HL-60 (cell line): ENCODE measurements around the gene CFAP92.
A peak's percentile ranks its signal among the peaks of the same experiment; 100 is the strongest.

Source experiments
- DNase-seq, 2 experiments: peaks; one replicate each; pipeline ENCODE4 v3.0.0-alpha.2; 2010 to 2020; ENCODE audit warnings: low read depth in 1 of 2, low spot score in 1 of 2
- H3K27ac ChIP-seq: fragments of 250-450 bp; sonication (Bioruptor Pico); replicated peaks from 2 replicates; pipeline ENCODE4 v1.5.1; 2020; ENCODE audit warnings: mild to moderate bottlenecking, moderate library complexity
- H3K27me3 ChIP-seq: fragments of 250-450 bp; sonication (Bioruptor Pico); 2 replicates; pipeline ENCODE4 v1.5.1; 2021; ENCODE audit warnings: mild to moderate bottlenecking, moderate library complexity; ENCODE audit not compliant: insufficient read depth, poor library complexity, severe bottlenecking
- H3K4me3 ChIP-seq: replicated peaks from 2 replicates; pipeline ENCODE4 v1.5.1; 2011; ENCODE audit warnings: mild to moderate bottlenecking, control low read depth, low read length; ENCODE audit not compliant: insufficient read depth
- GABPA ChIP-seq: IDR thresholded peaks from 2 replicates; pipeline ENCODE4 v1.6.1; 2012; ENCODE audit warnings: low read depth
- POLR2AphosphoS5 ChIP-seq: IDR thresholded peaks from 2 replicates; pipeline ENCODE4 v1.6.1; 2012; ENCODE audit warnings: low read depth
- SPI1 ChIP-seq: IDR thresholded peaks from 2 replicates; pipeline ENCODE4 v1.6.1; 2012; ENCODE audit warnings: low read depth, mild to moderate bottlenecking, borderline replicate concordance
- TF ChIP-seq, protein P1 (sequence below): IDR thresholded peaks from 2 replicates; pipeline ENCODE4 v1.6.1; 2012; ENCODE audit warnings: low read depth; ENCODE audit not compliant: insufficient replicate concordance
- TF ChIP-seq, protein P2 (sequence below): IDR thresholded peaks from one replicate; pipeline ENCODE4 v1.5.1; 2011; ENCODE audit warnings: low read length, control low read depth, inconsistent platforms; ENCODE audit not compliant: insufficient read depth

Gene CFAP92

DNA sequence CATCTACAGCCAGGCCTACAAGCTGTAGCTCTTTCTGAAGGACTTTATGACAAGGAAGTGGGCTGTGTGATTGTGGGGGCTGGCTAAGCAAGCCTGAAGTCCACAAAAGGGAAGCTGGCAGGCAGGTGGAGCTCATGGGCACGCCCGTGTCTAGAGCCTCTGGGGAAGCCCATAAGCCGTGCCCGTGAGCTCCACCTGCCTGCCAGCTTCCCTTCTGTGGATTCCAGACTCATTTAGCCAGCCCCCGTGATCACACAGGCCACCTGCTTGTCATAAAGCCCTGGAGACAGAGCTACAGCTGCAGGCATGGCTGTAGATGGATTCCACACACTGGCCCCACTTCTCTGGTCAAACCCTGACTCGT is 22.5 kb upstream of the CFAP92 start:
- Histone ChIP-seq H3K27ac (no peak overlapping the region), H3K4me3 (no peak overlapping the region), H3K27me3 (no peaks in the 10 kb centered on the region)
- DNase-seq, result peak in 1 of 2 experiments; percentile 77
- TF ChIP-seq SPI1, result peak; percentile 24; the same call in 1 of the 2 replicates
- TF ChIP-seq, protein P1, sequence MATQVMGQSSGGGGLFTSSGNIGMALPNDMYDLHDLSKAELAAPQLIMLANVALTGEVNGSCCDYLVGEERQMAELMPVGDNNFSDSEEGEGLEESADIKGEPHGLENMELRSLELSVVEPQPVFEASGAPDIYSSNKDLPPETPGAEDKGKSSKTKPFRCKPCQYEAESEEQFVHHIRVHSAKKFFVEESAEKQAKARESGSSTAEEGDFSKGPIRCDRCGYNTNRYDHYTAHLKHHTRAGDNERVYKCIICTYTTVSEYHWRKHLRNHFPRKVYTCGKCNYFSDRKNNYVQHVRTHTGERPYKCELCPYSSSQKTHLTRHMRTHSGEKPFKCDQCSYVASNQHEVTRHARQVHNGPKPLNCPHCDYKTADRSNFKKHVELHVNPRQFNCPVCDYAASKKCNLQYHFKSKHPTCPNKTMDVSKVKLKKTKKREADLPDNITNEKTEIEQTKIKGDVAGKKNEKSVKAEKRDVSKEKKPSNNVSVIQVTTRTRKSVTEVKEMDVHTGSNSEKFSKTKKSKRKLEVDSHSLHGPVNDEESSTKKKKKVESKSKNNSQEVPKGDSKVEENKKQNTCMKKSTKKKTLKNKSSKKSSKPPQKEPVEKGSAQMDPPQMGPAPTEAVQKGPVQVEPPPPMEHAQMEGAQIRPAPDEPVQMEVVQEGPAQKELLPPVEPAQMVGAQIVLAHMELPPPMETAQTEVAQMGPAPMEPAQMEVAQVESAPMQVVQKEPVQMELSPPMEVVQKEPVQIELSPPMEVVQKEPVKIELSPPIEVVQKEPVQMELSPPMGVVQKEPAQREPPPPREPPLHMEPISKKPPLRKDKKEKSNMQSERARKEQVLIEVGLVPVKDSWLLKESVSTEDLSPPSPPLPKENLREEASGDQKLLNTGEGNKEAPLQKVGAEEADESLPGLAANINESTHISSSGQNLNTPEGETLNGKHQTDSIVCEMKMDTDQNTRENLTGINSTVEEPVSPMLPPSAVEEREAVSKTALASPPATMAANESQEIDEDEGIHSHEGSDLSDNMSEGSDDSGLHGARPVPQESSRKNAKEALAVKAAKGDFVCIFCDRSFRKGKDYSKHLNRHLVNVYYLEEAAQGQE, result no peak

DNA sequence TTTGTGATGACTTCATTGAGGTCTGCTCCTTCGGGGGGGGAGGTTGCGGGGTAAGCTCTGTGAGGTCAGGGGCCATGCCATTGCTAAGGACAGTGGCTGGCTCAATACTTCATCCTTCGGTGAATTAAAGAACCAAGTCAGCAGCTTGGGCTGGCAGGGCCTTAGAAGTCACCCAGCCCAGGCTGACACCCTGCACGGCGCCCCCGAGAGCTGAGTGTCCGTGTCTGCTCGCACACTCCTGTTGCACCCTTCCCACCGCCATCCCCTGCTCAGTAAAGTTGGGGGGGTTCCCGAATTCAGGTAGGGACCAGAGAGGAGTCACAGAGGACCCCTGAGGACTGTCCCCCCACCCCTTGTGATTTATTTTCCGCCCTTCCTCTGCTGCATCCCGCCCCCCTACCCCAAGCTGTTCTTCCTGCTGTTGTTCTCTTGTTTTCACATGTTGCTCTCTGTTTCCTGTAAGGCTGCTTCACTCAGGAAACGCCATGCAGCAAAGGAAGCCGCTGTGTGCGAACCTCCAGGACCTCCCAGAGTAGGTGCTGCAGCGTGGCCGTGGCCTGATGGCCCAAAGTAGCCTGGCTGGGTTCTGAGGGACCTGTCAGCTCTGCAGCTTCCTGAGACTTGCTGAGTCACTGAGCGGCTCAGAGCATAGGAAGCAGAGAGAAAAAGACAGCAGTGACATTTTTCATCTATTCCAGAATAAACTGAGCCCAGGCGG is 21.7 kb upstream of the CFAP92 start:
- peak in 1 of 2 experiments; percentile 20 for DNase-seq
- H3K27me3 ChIP-seq, result no peaks in the 10 kb centered on the region
- H3K27ac ChIP-seq, result no peak overlapping the region
- TF ChIP-seq, protein P2, sequence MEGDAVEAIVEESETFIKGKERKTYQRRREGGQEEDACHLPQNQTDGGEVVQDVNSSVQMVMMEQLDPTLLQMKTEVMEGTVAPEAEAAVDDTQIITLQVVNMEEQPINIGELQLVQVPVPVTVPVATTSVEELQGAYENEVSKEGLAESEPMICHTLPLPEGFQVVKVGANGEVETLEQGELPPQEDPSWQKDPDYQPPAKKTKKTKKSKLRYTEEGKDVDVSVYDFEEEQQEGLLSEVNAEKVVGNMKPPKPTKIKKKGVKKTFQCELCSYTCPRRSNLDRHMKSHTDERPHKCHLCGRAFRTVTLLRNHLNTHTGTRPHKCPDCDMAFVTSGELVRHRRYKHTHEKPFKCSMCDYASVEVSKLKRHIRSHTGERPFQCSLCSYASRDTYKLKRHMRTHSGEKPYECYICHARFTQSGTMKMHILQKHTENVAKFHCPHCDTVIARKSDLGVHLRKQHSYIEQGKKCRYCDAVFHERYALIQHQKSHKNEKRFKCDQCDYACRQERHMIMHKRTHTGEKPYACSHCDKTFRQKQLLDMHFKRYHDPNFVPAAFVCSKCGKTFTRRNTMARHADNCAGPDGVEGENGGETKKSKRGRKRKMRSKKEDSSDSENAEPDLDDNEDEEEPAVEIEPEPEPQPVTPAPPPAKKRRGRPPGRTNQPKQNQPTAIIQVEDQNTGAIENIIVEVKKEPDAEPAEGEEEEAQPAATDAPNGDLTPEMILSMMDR, result no peak
- TF ChIP-seq SPI1 (no peak), GABPA (no peak), POLR2AphosphoS5 (no peak)
- TF ChIP-seq, protein P1, result no peak
- H3K4me3 ChIP-seq, result no peak overlapping the region

DNA sequence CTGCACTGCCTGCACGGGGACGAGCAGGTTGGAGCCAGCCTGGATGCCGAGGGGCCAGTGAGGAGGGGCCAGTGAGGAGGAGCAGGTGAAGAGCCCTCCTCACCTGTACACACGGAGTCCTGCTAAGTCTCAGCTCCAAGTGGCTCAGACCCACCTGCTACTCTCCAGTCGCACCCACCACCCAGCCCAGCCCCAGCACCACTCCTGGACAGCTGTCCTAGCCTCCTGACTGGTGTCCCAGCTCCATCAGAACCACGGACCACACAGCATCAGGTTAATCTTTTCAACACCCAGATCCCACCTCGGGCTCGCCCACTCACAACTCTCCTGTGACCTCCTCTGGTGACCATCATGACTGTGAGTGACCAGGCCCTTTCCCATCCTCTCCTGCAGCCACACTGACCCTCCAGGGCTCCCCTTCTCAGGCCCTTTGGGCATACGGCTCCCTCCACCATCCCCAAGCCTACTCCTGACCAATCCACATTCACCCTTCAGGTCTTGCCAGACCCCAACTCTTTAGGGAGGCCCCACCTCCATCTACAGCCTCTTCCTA is 21.0 kb upstream of the CFAP92 start:
- no peaks in the 10 kb centered on the region for H3K27me3 ChIP-seq

More for the DNA sequence above, 21.0 kb upstream of the CFAP92 start:
- DNase-seq, result no peak
- Histone ChIP-seq H3K4me3 (no peak overlapping the region), H3K27ac (no peak overlapping the region)
- TF ChIP-seq SPI1 (no peak), GABPA (no peak)
- TF ChIP-seq, protein P1, result no peak
